Stimulated activated CD4-positive, alpha-beta T cell treated with anti-CD3 and anti-CD28 coated beads, Interleukin-2, amount 100 ng/mL, for 48 hours (primary cell): Measurements from ENCODE around the gene RNF11.
"Not testable (repeated sequence)": the region's sequence is repeated elsewhere in the genome, so short reads cannot be mapped to it uniquely, and the experiment has no call there.

Experiments
- DNase-seq, 2 donors: peaks; one replicate each; pipeline ENCODE4 v3.0.0-alpha.2; 2020

The RNF11 gene

GRCh38 chr1:51228471-51228870 is 7.6 kb upstream of the RNF11 start:
- not testable (repeated sequence) for DNase-seq

GRCh38 chr1:51230501-51231078 is 5.5 kb upstream of the RNF11 start:
- DNase-seq: no peak

GRCh38 chr1:51231120-51231519 is 5.0 kb upstream of the RNF11 start:
- DNase-seq: no peak

- DNase-seq: no peak
These were observed 4.2 kb upstream of the RNF11 start for GRCh38 chr1:51231896-51232295.

GRCh38 chr1:51234236-51234635 is 1.8 kb upstream of the RNF11 start:
- DNase-seq: not testable (repeated sequence)

- DNase-seq: peak; percentile 30 to 40
These were observed 1.2 kb upstream of the RNF11 start for GRCh38 chr1:51234721-51235425.

GRCh38 chr1:51236531-51237350 is 668 bp downstream of the RNF11 start:
- peak; percentile 25 to 28 for DNase-seq

GRCh38 chr1:51237351-51238033 is 1.4 kb downstream of the RNF11 start:
- DNase-seq: no peak

GRCh38 chr1:51238034-51238403 is 1.9 kb downstream of the RNF11 start:
- DNase-seq: no peak

GRCh38 chr1:51240084-51240483 is 4.0 kb downstream of the RNF11 start:
- DNase-seq: no peak

- no peak for DNase-seq
These were observed 5.0 kb downstream of the RNF11 start for GRCh38 chr1:51241119-51241518.

- no peak for DNase-seq
These were observed 6.5 kb downstream of the RNF11 start for GRCh38 chr1:51242546-51242945.

- no peak for DNase-seq
These were observed 10.9 kb downstream of the RNF11 start for GRCh38 chr1:51247022-51247421.

GRCh38 chr1:51247499-51247898 is 11.4 kb downstream of the RNF11 start:
- no peak for DNase-seq

GRCh38 chr1:51249445-51249844 is 13.4 kb downstream of the RNF11 start:
- DNase-seq: no peak

GRCh38 chr1:51250729-51251128 is 14.7 kb downstream of the RNF11 start:
- not testable (repeated sequence) for DNase-seq

GRCh38 chr1:51251165-51251564 is 15.1 kb downstream of the RNF11 start:
- DNase-seq: not testable (repeated sequence)

- no peak for DNase-seq
These were observed 16.3 kb downstream of the RNF11 start for GRCh38 chr1:51252366-51252765.

- DNase-seq: no peak
These were observed 17.6 kb downstream of the RNF11 start for GRCh38 chr1:51253691-51254090.

GRCh38 chr1:51255331-51255730 is 19.3 kb downstream of the RNF11 start:
- no peak for DNase-seq

- no peak for DNase-seq
These were observed 27.2 kb downstream of the RNF11 start for GRCh38 chr1:51263147-51263877.

- no peak for DNase-seq
These were observed 28.4 kb downstream of the RNF11 start for GRCh38 chr1:51264451-51264850.

- no peak for DNase-seq
These were observed 29.5 kb downstream of the RNF11 start for GRCh38 chr1:51265618-51266017.
